ENCODE results near the gene PLCB1.
"Not testable (repeated sequence)": the region's sequence is repeated elsewhere in the genome, so short reads cannot be mapped to it uniquely, and the experiment has no call there.

PLCB1 gene

GRCh38 chr20:8803941-8804340 is 671.9 kb downstream of the PLCB1 start:
- no peak for DNase-seq

GRCh38 chr20:8805737-8806442 is 673.8 kb downstream of the PLCB1 start:
- no peak for DNase-seq

- DNase-seq: no peak
These were observed 675.6 kb downstream of the PLCB1 start for GRCh38 chr20:8807480-8808201.

GRCh38 chr20:8808202-8808535 is 676.1 kb downstream of the PLCB1 start:
- DNase-seq: no peak

- DNase-seq: no peak
These were observed 677.3 kb downstream of the PLCB1 start for GRCh38 chr20:8809107-8809953.

GRCh38 chr20:8811801-8812594 is 679.9 kb downstream of the PLCB1 start:
- DNase-seq: no peak

- no peak for DNase-seq
These were observed 680.8 kb downstream of the PLCB1 start for GRCh38 chr20:8812817-8813216.

GRCh38 chr20:8815208-8815607 is 683.1 kb downstream of the PLCB1 start:
- DNase-seq: no peak

- DNase-seq: no peak
These were observed 697.2 kb downstream of the PLCB1 start for GRCh38 chr20:8829256-8829655.

GRCh38 chr20:8834294-8834693 is 702.2 kb downstream of the PLCB1 start:
- DNase-seq: not testable (repeated sequence)

GRCh38 chr20:8834851-8835250 is 702.8 kb downstream of the PLCB1 start:
- no peak for DNase-seq

- no peak for DNase-seq
These were observed 705.3 kb downstream of the PLCB1 start for GRCh38 chr20:8837396-8837795.

- DNase-seq: no peak
These were observed 710.5 kb downstream of the PLCB1 start for GRCh38 chr20:8842525-8842924.

- DNase-seq: no peak
These were observed 712.1 kb downstream of the PLCB1 start for GRCh38 chr20:8844179-8844578.

- no peak for DNase-seq
These were observed 717.9 kb downstream of the PLCB1 start for GRCh38 chr20:8849990-8850389.

- no peak for DNase-seq
These were observed 719.4 kb downstream of the PLCB1 start for GRCh38 chr20:8851446-8851845.

- DNase-seq: not testable (repeated sequence)
These were observed 719.9 kb downstream of the PLCB1 start for GRCh38 chr20:8851919-8852318.

GRCh38 chr20:8853211-8853610 is 721.1 kb downstream of the PLCB1 start:
- DNase-seq: not testable (repeated sequence)

GRCh38 chr20:8853805-8854338 is 721.8 kb downstream of the PLCB1 start:
- DNase-seq: peak; percentile 43 to 47

GRCh38 chr20:8854571-8854970 is 722.5 kb downstream of the PLCB1 start:
- no peak for DNase-seq

GRCh38 chr20:8855315-8855714 is 723.2 kb downstream of the PLCB1 start:
- no peak for DNase-seq

- DNase-seq: no peak
These were observed 724.6 kb downstream of the PLCB1 start for GRCh38 chr20:8856668-8857067.
